ENCODE measurements around the gene AOPEP.

The AOPEP gene

DNA sequence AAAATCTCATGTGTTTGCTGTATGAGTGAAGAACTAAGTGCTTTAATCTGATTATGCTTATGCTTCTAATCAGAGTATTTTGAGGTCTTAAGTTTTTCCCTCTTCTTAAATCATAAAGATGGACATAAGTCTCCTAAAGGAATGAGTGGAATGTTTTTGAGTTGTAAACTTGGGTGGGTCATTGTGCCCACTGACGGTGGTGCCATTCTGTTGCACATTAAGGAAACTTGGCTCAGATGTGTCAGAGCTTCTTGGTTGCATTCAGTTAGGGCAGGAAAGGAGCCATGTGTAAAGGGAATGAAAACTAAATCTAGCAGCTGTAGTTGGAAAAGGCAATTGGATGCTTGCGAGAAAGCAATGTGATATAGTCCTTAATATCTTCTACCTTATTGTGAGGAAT, 334.4 kb downstream of the AOPEP start:
- Histone ChIP-seq H3K4me3 (ENCODE audit: low read depth, low read length) (no peak overlapping the region), H3K4me1 (ENCODE audit: control insufficient read depth, insufficient read depth, low read length) (peaks cover 28% of the 10 kb centered on the region), H3K27ac (ENCODE audit: extremely low read depth, low read depth, low read length) (no peak overlapping the region), H3K9me3 (ENCODE audit: control insufficient read depth, insufficient read depth, low read depth, low read length) (no peaks in the 10 kb centered on the region), H3K36me3 (ENCODE audit: control insufficient read depth in 2 of 2, insufficient read depth in 1 of 2, low read length in 2 of 2) (peaks cover 0 to 37% of the 10 kb centered on the region in 2 experiments; a peak in 1 of 3 replicates)
- CTCF ChIA-PET, result interaction anchor here (1.2 kb wide), 1 partner anchor 71 kb away, joined by 3 read pairs; no protein-coding TSS in a partner anchor
- POLR2A ChIA-PET, result no interaction called here
- no peak for TF ChIP-seq ZNF174 (tag by site-specific recombination; IDR thresholded peaks at IDR 0.05)
- no peak for TF ChIP-seq ZBTB1 (tag by site-specific recombination; IDR thresholded peaks at IDR 0.05)
- TF ChIP-seq, protein P1, sequence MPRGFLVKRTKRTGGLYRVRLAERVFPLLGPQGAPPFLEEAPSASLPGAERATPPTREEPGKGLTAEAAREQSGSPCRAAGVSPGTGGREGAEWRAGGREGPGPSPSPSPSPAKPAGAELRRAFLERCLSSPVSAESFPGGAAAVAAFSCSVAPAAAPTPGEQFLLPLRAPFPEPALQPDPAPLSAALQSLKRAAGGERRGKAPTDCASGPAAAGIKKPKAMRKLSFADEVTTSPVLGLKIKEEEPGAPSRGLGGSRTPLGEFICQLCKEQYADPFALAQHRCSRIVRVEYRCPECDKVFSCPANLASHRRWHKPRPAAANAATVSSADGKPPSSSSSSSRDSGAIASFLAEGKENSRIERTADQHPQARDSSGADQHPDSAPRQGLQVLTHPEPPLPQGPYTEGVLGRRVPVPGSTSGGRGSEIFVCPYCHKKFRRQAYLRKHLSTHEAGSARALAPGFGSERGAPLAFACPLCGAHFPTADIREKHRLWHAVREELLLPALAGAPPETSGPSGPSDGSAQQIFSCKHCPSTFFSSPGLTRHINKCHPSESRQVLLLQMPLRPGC (tag by site-specific recombination; IDR thresholded peaks at IDR 0.05), result no peak

- Histone ChIP-seq H3K9me3 (ENCODE audit: control insufficient read depth, insufficient read depth, low read depth, low read length) (no peaks in the 10 kb centered on the region), H3K36me3 (ENCODE audit: control insufficient read depth in 2 of 2, insufficient read depth in 1 of 2, low read length in 2 of 2) (peaks cover 0 to 38% of the 10 kb centered on the region in 2 experiments; a peak in 1 of 3 replicates), H3K4me1 (ENCODE audit: control insufficient read depth, insufficient read depth, low read length) (peaks cover 17% of the 10 kb centered on the region), H3K27ac (ENCODE audit: extremely low read depth, low read depth, low read length) (no peak overlapping the region), H3K4me3 (ENCODE audit: low read depth, low read length) (no peak overlapping the region)
- CTCF ChIA-PET, result interaction anchor here (0.7 to 1.2 kb wide), 2 partner anchors 16 to 70 kb away, joined by 3 read pairs; no protein-coding TSS in a partner anchor
- POLR2A ChIA-PET, result interaction anchor here (1.1 kb wide), 1 partner anchor 9 kb away, joined by 3 read pairs; no protein-coding TSS in a partner anchor
- TF ChIP-seq ZNF335 (tag by site-specific recombination; conservative IDR thresholded peaks at IDR 0.05), result no peak
- no peak for TF ChIP-seq EGR2 (tag by site-specific recombination; IDR thresholded peaks at IDR 0.05; ENCODE audit: low read depth)
- TF ChIP-seq, protein P2, sequence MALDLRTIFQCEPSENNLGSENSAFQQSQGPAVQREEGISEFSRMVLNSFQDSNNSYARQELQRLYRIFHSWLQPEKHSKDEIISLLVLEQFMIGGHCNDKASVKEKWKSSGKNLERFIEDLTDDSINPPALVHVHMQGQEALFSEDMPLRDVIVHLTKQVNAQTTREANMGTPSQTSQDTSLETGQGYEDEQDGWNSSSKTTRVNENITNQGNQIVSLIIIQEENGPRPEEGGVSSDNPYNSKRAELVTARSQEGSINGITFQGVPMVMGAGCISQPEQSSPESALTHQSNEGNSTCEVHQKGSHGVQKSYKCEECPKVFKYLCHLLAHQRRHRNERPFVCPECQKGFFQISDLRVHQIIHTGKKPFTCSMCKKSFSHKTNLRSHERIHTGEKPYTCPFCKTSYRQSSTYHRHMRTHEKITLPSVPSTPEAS (tag by site-specific recombination; IDR thresholded peaks at IDR 0.05), result no peak
- TF ChIP-seq KLF7 (tag by site-specific recombination; IDR thresholded peaks at IDR 0.05; ENCODE audit: borderline replicate concordance), result no peak
- no peak for TF ChIP-seq ZNF146 (tag by site-specific recombination; IDR thresholded peaks at IDR 0.05)
- TF ChIP-seq ZNF707 (tag by site-specific recombination; IDR thresholded peaks at IDR 0.05), result no peak
- TF ChIP-seq PRDM1 (tag by site-specific recombination; IDR thresholded peaks at IDR 0.05), result no peak
- no peak for TF ChIP-seq ZIC2 (tag by site-specific recombination; IDR thresholded peaks at IDR 0.05)
- TF ChIP-seq HOXD13 (CRISPR knock-in tag; IDR thresholded peaks at IDR 0.05; ENCODE audit: borderline replicate concordance), result no peak
- no peak for TF ChIP-seq ZBTB1 (tag by site-specific recombination; IDR thresholded peaks at IDR 0.05)
- TF ChIP-seq ZNF571 (tag by site-specific recombination; IDR thresholded peaks at IDR 0.05), result no peak
- no peak for TF ChIP-seq REPIN1 (tag by site-specific recombination; IDR thresholded peaks at IDR 0.05; ENCODE audit: low read depth)
- no peak for TF ChIP-seq ZNF626 (tag by site-specific recombination; IDR thresholded peaks at IDR 0.05)
Observed at GRCh38 chr9:95061916-95062595, 335.6 kb downstream of the AOPEP start.

- no peak overlapping the region for H3K27ac ChIP-seq (ENCODE audit: extremely low read depth, low read depth, low read length)
- TF ChIP-seq ZBTB20 (tag by site-specific recombination; IDR thresholded peaks at IDR 0.05) (no peak), ZNF311 (tag by site-specific recombination; IDR thresholded peaks at IDR 0.05; ENCODE audit: borderline replicate concordance) (no peak), ZNF266 (tag by site-specific recombination; IDR thresholded peaks at IDR 0.05; ENCODE audit: low read depth) (no peak), PRDM4 (tag by site-specific recombination; IDR thresholded peaks at IDR 0.05) (no peak), ZNF629 (tag by site-specific recombination; IDR thresholded peaks at IDR 0.05) (no peak), ZNF677 (tag by site-specific recombination; IDR thresholded peaks at IDR 0.05) (no peak), ZNF248 (tag by site-specific recombination; IDR thresholded peaks at IDR 0.05) (no peak), ZNF785 (tag by site-specific recombination; IDR thresholded peaks at IDR 0.05) (no peak)
- TF ChIP-seq, protein P3, sequence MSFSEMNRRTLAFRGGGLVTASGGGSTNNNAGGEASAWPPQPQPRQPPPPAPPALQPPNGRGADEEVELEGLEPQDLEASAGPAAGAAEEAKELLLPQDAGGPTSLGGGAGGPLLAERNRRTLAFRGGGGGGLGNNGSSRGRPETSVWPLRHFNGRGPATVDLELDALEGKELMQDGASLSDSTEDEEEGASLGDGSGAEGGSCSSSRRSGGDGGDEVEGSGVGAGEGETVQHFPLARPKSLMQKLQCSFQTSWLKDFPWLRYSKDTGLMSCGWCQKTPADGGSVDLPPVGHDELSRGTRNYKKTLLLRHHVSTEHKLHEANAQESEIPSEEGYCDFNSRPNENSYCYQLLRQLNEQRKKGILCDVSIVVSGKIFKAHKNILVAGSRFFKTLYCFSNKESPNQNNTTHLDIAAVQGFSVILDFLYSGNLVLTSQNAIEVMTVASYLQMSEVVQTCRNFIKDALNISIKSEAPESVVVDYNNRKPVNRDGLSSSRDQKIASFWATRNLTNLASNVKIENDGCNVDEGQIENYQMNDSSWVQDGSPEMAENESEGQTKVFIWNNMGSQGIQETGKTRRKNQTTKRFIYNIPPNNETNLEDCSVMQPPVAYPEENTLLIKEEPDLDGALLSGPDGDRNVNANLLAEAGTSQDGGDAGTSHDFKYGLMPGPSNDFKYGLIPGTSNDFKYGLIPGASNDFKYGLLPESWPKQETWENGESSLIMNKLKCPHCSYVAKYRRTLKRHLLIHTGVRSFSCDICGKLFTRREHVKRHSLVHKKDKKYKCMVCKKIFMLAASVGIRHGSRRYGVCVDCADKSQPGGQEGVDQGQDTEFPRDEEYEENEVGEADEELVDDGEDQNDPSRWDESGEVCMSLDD (tag by site-specific recombination; IDR thresholded peaks at IDR 0.05), result no peak
Observed at GRCh38 chr9:95062596-95063065, 336.1 kb downstream of the AOPEP start.

More at GRCh38 chr9:95062596-95063065, 336.1 kb downstream of the AOPEP start:
- CTCF ChIA-PET, result no interaction called here
- H3K4me1 ChIP-seq (ENCODE audit: control insufficient read depth, insufficient read depth, low read length), result peaks cover 12% of the 10 kb centered on the region
- POLR2A ChIA-PET, result no interaction called here
- peaks cover 0 to 42% of the 10 kb centered on the region in 2 experiments; a peak in 1 of 3 replicates for H3K36me3 ChIP-seq (ENCODE audit: control insufficient read depth in 2 of 2, insufficient read depth in 1 of 2, low read length in 2 of 2)
- no peak overlapping the region for H3K4me3 ChIP-seq (ENCODE audit: low read depth, low read length)
- H3K9me3 ChIP-seq (ENCODE audit: control insufficient read depth, insufficient read depth, low read depth, low read length), result no peaks in the 10 kb centered on the region

Measured in HEK293 (cell line).